AG04449 (cell line): ENCODE results near the gene TMPRSS6.
A peak's percentile ranks its signal among the peaks of the same experiment; 100 is the strongest.

Experiments
- CTCF ChIA-PET: fragments of 350-600 bp; formaldehyde crosslinking; extraction: SDS; loops from one replicate; lab custom pipeline; 2021; ENCODE audit warnings: antibody characterized with exemption; lab: Yijun Ruan, JAX
- POLR2A ChIA-PET: fragments of 400-600, 350-600 bp; formaldehyde crosslinking; extraction: SDS; loops from one replicate; lab custom pipeline; 2020; ENCODE audit warnings: antibody characterized with exemption, inconsistent platforms; lab: Yijun Ruan, JAX
- DNase-seq: peaks from one replicate; pipeline ENCODE4 v3.0.0-alpha.2; 2010; ENCODE audit warnings: low read depth, low spot score
- H3K4me3 ChIP-seq: 2 replicates; pipeline ENCODE4 v1.5.1; 2011; ENCODE audit warnings: low read depth, mild to moderate bottlenecking, control low read depth, low read length
- CTCF ChIP-seq: IDR thresholded peaks from one replicate; pipeline ENCODE4 v1.5.1; 2011; ENCODE audit warnings: mild to moderate bottlenecking, moderate library complexity, low read length, control low read depth, inconsistent platforms; ENCODE audit not compliant: insufficient read depth; ENCODE audit errors: missing control alignments

The TMPRSS6 gene

GRCh38 chr22:37128555-37129281 is 19.2 kb upstream of the TMPRSS6 start:
- ChIA-PET POLR2A (no interaction called here), CTCF (no interaction called here)
- no peak overlapping the region for H3K4me3 ChIP-seq
- no peak for DNase-seq
- no peak for TF ChIP-seq CTCF

- no peak for TF ChIP-seq CTCF
- no peak overlapping the region for H3K4me3 ChIP-seq
- ChIA-PET POLR2A (no interaction called here), CTCF (interaction anchor here (1.0 kb wide), 1 partner anchor 10 kb away, joined by 3 read pairs; no protein-coding TSS in a partner anchor)
- DNase-seq = no peak
Measured at GRCh38 chr22:37127350-37127878, 17.9 kb upstream of the TMPRSS6 start.

GRCh38 chr22:37126882-37127281 is 17.4 kb upstream of the TMPRSS6 start:
- ChIA-PET POLR2A (no interaction called here), CTCF (interaction anchor here (1.0 kb wide), 1 partner anchor 10 kb away, joined by 3 read pairs; no protein-coding TSS in a partner anchor)
- peak; percentile 24 for TF ChIP-seq CTCF

GRCh38 chr22:37126383-37126782 is 16.9 kb upstream of the TMPRSS6 start:
- POLR2A ChIA-PET = no interaction called here

More at GRCh38 chr22:37126882-37127281, 17.4 kb upstream of the TMPRSS6 start:
- H3K4me3 ChIP-seq = no peak overlapping the region
- DNase-seq = no peak

GRCh38 chr22:37123649-37124048 is 14.1 kb upstream of the TMPRSS6 start:
- ChIA-PET CTCF (interaction anchor here (0.8 to 2.3 kb wide), 5 partner anchors 9 to 137 kb away, joined by 3 to 8 read pairs (median 3); no protein-coding TSS in a partner anchor), POLR2A (no interaction called here)
- H3K4me3 ChIP-seq = no peak overlapping the region
- TF ChIP-seq CTCF = no peak
- no peak for DNase-seq

More at GRCh38 chr22:37126383-37126782, 16.9 kb upstream of the TMPRSS6 start:
- no peak overlapping the region for H3K4me3 ChIP-seq
- no peak for DNase-seq
- no peak for TF ChIP-seq CTCF
- CTCF ChIA-PET = interaction anchor here (1.0 kb wide), 1 partner anchor 9 kb away, joined by 3 read pairs; no protein-coding TSS in a partner anchor

- CTCF ChIA-PET = interaction anchor here (0.8 to 2.3 kb wide), 7 partner anchors 10 to 138 kb away, joined by 3 to 8 read pairs (median 3); no protein-coding TSS in a partner anchor
- no peak for DNase-seq
- TF ChIP-seq CTCF = no peak
- H3K4me3 ChIP-seq = no peak overlapping the region
- POLR2A ChIA-PET = no interaction called here
Measured at GRCh38 chr22:37122598-37123180, 13.2 kb upstream of the TMPRSS6 start.
